ENCODE data around the gene BEST2. TPM values are rescaled to one million over a fixed set of nuclear protein-coding genes. Genes with fewer than 3 reads are reported as not detected.
A peak's percentile ranks its signal among the peaks of the same experiment; 100 is the strongest.

The BEST2 gene
- total RNA-seq, 2 donors from 2014 or later = 0.91 TPM; not detected in 1

DNA sequence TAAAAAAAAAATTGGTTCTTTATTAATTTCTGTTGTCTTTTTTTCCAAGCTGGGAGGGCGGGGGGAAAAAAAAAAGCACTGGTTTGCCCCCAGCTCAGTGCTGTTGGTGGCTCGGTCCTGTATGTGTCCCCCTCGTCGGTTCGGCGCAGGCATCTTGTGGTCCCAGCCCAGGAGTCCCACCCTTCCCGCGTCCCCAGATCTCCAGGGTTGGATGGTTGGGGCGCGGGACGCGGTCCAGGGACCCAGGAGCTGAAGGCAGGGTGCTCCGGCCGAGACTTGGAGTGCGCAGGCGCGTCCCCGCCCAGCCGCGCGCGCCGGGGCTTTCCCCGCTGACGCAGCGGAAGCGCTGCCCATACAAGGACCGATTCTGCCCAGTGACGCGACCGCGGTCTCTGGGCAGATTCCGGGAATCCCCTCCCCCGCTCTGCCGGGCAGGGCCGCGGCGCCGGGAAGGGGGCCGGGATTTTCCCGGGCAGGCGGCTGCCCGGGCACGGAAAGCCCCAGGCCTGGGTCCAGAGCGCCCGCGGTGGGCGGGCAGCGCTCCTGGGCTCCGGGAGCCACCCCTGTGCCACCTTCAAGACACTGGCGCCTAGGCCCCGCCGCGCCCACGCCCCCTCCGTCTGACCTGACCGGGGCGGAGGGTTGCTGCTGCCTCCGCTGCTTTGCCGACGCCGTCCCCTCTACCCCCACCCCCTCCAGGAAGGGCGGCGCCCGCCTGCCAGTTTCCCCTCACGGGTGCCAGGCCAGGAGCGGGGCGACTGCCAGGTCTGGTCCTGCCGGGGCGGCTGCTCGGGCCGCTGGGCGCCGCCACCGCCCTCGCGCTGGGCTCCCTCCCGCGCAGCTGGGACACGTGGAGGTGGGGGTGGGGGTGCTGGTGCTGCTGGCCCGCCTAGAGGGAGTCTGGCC, 42.0 kb downstream of the BEST2 start:
- DNase-seq (ENCODE audit: low spot score) = peak; percentile 94
- TF ChIP-seq POLR2A (IDR thresholded peaks at IDR 0.05) (peak; percentile 94), POLR2AphosphoS5 (IDR thresholded peaks at IDR 0.05) (peak; percentile 98)
- TF ChIP-seq, protein P1, sequence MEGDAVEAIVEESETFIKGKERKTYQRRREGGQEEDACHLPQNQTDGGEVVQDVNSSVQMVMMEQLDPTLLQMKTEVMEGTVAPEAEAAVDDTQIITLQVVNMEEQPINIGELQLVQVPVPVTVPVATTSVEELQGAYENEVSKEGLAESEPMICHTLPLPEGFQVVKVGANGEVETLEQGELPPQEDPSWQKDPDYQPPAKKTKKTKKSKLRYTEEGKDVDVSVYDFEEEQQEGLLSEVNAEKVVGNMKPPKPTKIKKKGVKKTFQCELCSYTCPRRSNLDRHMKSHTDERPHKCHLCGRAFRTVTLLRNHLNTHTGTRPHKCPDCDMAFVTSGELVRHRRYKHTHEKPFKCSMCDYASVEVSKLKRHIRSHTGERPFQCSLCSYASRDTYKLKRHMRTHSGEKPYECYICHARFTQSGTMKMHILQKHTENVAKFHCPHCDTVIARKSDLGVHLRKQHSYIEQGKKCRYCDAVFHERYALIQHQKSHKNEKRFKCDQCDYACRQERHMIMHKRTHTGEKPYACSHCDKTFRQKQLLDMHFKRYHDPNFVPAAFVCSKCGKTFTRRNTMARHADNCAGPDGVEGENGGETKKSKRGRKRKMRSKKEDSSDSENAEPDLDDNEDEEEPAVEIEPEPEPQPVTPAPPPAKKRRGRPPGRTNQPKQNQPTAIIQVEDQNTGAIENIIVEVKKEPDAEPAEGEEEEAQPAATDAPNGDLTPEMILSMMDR (IDR thresholded peaks at IDR 0.05) = peak in 1 of 4 experiments; percentile 30
- Histone ChIP-seq H3K4me1 (replicated peaks) (peaks cover 13% of the 10 kb centered on the region), H3K9me3 (no peaks in the 10 kb centered on the region), H3K36me3 (no peaks in the 10 kb centered on the region), H3K4me3 (peak overlapping the region; percentile 79 to 85), H3K27ac (peak overlapping the region; percentile 100), H3K27me3 (replicated peaks; ENCODE audit: insufficient read depth) (no peaks in the 10 kb centered on the region)
- intact Hi-C loops (cut with DNase I) = loop anchor here (1.0 to 10.0 kb wide), 2 partner anchors 16 to 69 kb away; partner anchors contain the start of gene TNPO2
- 0% methylated on average over 18 of the region's 81 CpGs for WGBS

DNA sequence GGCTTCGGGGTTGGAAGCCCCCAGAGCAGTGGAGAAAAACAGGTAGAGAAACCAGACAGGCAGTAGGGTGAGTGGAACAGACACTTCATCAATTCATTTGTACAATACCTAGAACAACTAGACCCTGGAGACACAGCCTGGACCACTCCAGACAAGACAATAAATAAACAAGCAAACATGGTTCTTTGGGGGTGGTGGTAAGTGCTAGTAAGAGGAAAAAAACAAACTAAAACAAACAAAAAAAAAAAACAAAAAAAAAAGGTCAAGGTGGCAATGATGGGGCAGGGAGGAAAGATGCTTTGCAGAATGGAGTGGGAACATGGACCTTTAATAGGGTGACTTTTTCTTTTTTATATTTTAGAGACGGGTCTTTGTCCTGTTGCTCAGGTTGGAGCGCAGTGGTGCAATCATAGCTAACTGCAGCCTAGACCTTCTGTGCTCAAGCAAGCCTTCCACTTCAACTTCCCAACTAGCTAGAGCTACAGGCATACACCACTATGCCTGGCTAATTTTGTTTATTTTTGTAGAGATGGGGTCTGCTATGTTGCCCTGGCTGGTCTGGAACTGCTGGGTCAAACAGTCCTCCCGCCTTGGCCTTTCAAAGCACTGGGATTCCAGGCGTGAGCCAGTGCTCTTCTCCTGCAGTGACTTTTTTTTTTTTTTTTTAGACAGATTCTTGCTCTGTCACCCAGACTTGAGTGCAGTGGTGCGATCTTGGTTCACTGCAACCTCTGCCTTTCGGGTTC, 42.8 kb downstream of the BEST2 start:
- Histone ChIP-seq H3K9me3 (no peaks in the 10 kb centered on the region), H3K36me3 (peaks cover 0 to 4% of the 10 kb centered on the region in 2 donors), H3K27me3 (replicated peaks; ENCODE audit: insufficient read depth) (no peaks in the 10 kb centered on the region), H3K4me1 (replicated peaks) (peaks cover 5% of the 10 kb centered on the region), H3K4me3 (peak overlapping the region; percentile 79 to 85), H3K27ac (peak overlapping the region; percentile 100)
- intact Hi-C loops (cut with DNase I) = loop anchor here (1.0 to 10.0 kb wide), 2 partner anchors 17 to 70 kb away; partner anchors contain the start of gene TNPO2
- 68% methylated on average over 7 of the region's 7 CpGs for WGBS
- DNase-seq (ENCODE audit: low spot score) = no peak
- no peak for TF ChIP-seq POLR2AphosphoS5 (IDR thresholded peaks at IDR 0.05)

DNA sequence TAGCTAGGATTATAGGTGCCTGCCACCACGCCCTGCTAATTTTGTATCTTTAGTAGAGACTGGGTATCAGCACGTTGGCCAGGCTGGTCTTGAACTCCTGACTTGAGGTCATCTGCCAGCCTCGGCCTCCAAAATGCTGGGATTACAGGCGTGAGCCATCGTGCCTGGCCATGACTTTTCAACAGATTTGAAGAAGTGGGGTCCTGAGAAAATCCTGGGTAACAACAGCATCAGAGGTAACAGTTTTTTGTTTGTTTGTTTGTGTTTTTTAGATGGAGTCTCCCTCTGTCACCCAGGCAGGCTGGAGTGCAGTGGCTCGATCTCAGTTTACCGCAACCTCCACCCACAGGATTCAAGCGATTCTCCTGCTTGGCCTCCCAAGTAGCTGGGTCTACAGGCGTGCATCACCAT, 43.4 kb downstream of the BEST2 start:
- peaks cover 6% of the 10 kb centered on the region for H3K4me1 ChIP-seq (replicated peaks)
- no peak overlapping the region for H3K4me3 ChIP-seq
- no peak for DNase-seq (ENCODE audit: low spot score)
- peak overlapping the region in 1 of 2 donors; percentile 100 for H3K27ac ChIP-seq
- H3K36me3 ChIP-seq = peaks cover 0 to 6% of the 10 kb centered on the region in 2 donors
- no peaks in the 10 kb centered on the region for H3K9me3 ChIP-seq
- intact Hi-C loops (cut with DNase I) = loop anchor here (1.0 to 10.0 kb wide), 2 partner anchors 18 to 70 kb away; partner anchors contain the start of gene TNPO2
- no peaks in the 10 kb centered on the region for H3K27me3 ChIP-seq (replicated peaks; ENCODE audit: insufficient read depth)
- TF ChIP-seq, protein P1 (IDR thresholded peaks at IDR 0.05) = no peak
- no peak for TF ChIP-seq POLR2A (IDR thresholded peaks at IDR 0.05)
- no peak for TF ChIP-seq POLR2AphosphoS5 (IDR thresholded peaks at IDR 0.05)
- WGBS = 91% methylated on average over 9 of the region's 9 CpGs

DNA sequence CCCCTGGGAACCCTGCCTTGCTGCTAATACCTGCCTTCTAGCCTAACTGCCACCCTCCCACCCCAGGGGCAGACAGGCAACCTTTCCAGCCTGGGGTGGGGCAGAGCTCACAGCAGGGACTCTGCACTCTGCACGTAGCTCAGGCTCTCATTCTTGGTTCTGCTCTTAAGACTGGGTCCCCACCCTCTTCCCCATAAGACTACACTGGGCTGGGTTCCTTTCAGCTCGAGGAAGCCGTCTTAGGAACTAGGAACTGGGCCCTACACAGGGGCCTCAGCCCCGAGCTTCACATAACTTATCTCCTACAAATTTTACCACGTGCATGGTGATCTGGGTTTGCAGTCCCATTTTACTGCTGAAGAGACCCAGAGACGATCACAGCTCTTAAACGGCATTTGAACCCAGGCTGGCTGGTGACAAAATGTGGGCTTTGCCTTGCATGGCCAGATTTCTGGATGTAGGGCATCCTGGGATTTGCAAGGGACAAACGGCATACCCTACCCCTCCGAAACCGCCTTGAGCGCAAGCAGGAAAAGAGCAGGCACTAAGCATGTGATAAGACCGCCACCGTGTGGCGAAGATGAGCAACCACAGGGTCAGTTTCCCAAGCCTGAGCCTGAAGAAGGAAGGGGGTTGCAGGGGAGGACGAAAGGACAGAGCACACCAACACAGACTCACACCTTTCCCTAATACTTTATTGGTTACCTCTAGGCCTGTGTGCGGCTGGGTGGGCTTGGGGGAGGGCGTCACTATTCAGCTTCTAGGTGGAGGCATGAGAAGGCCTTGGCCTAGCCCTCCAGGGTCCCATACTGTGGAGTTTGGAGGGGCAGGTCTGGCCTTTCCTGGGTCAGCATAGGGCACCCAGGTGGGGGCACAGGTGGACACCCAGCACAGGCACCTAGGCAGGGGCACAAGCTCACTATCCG, 44.8 kb downstream of the BEST2 start:
- Histone ChIP-seq H3K9me3 (no peaks in the 10 kb centered on the region), H3K27me3 (replicated peaks; ENCODE audit: insufficient read depth) (no peaks in the 10 kb centered on the region), H3K4me3 (no peak overlapping the region), H3K4me1 (replicated peaks) (peaks cover 8% of the 10 kb centered on the region), H3K36me3 (peaks cover 0 to 6% of the 10 kb centered on the region in 2 donors), H3K27ac (peak overlapping the region in 1 of 2 donors; percentile 38)
- intact Hi-C loops (cut with DNase I) = loop anchor here (10.0 kb wide), 1 partner anchor 72 kb away; the partner anchor contains the start of gene TNPO2
- DNase-seq (ENCODE audit: low spot score) = peak; percentile 66
- TF ChIP-seq POLR2AphosphoS5 (IDR thresholded peaks at IDR 0.05) = peak; percentile 89
- TF ChIP-seq, protein P1 (IDR thresholded peaks at IDR 0.05) = peak; percentile 72 to 99 (median 96)
- no peak for TF ChIP-seq POLR2A (IDR thresholded peaks at IDR 0.05)
- WGBS = 11% methylated on average over 18 of the region's 18 CpGs
